Left renal pelvis (tissue), 4 donors: Measurements from ENCODE around the gene GOLGA5. TPM values are rescaled to one million over a fixed set of nuclear protein-coding genes. Genes with fewer than 3 reads are reported as not detected.
"Not testable (repeated sequence)": the region's sequence is repeated elsewhere in the genome, so short reads cannot be mapped to it uniquely, and the experiment has no call there.

Experiments used
- DNase-seq, 4 donors: peaks; one replicate each; pipeline ENCODE4 v3.0.0-alpha.2; 2013; ENCODE audit warnings: low read depth in 4 of 4, low spot score in 3 of 4
- polyA plus RNA-seq, 4 donors: library from polyadenylated mRNA; unstranded; fragments of 120-200 nt; gene quantifications; one replicate each; pipeline ENCODE4 v1.2.1, GENCODE V29; 2013; ENCODE audit not compliant: insufficient read length in 4 of 4

GOLGA5 gene, protein sequence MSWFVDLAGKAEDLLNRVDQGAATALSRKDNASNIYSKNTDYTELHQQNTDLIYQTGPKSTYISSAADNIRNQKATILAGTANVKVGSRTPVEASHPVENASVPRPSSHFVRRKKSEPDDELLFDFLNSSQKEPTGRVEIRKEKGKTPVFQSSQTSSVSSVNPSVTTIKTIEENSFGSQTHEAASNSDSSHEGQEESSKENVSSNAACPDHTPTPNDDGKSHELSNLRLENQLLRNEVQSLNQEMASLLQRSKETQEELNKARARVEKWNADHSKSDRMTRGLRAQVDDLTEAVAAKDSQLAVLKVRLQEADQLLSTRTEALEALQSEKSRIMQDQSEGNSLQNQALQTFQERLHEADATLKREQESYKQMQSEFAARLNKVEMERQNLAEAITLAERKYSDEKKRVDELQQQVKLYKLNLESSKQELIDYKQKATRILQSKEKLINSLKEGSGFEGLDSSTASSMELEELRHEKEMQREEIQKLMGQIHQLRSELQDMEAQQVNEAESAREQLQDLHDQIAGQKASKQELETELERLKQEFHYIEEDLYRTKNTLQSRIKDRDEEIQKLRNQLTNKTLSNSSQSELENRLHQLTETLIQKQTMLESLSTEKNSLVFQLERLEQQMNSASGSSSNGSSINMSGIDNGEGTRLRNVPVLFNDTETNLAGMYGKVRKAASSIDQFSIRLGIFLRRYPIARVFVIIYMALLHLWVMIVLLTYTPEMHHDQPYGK
- 10 to 100 TPM; 39.8 to 52.4 (median 48.4) TPM for polyA plus RNA-seq

DNA sequence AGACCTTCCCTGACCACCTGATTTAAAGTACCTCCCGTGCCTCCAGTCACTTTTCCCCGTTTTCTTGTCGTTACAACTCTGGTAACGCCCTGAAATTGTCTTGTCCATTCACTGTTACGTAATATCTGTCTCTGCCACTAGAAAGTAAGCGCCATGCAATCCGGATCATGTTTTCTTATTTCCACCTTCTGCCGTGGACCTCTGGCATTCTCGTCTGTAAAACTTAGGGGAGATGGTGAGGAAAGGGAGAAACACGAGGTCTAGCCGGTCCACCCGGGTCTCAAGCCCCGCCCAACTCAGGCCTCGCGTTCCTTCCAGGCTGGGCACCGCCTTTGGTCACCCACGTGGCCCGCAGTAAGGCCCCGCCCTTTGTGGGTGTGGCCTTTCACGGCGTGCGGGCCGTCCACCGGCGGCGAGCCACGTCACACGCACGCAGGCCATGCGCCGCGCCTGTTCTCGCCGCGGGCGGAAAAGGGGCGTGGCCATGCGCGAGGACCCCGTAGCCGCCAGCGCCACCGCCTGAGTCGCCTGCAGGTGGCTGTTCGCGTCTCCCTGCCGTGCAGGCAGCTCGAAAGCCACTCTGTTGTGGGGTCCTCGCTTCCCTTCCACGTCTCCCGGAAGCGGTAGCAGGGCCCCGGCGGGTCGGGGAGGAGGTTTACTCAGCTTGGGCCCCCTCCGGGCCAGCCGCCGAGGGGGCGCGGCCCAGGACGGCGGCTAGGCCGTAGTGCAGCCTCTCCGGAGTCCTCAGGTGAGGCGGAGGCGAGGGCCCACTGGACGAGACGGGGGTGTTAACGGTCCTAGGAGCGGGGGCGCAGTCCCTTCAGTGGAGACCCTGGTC lies at the start of gene GOLGA5:
TSS of gene GOLGA5 (plus strand) at position 597 of the 838 bp plus-strand sequence. CDS start 3,133 bp downstream, outside the sequence.
- DNase-seq, result peak; percentile 93 to 95 (median 94)

DNA sequence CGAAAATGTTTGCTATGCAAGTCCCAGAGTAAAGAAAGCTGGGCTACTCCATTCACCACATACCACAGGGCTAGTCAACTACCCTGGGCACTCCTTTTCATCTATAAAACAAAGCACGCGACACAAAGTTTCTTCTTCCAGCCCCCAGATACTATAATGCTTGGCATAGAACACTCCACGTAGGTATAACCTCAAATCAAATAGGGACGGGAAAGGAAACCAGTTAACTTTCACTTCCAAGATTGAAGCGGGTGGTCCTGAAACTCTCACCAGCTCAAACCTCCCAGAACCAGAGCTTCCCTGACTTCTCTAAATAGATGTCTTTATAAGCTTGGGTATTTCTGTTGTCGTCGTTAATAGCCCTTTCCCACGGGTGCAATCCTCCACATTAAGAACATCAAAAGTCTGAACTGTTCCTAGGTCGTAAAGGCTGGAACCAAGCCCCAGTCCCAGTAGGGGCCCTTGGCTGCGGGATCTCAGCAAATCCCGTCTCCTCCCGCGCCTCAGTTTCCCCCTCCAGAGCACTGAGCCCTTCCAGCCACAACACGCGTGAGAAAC lies 46.3 kb upstream of the GOLGA5 start:
- no peak for DNase-seq

DNA sequence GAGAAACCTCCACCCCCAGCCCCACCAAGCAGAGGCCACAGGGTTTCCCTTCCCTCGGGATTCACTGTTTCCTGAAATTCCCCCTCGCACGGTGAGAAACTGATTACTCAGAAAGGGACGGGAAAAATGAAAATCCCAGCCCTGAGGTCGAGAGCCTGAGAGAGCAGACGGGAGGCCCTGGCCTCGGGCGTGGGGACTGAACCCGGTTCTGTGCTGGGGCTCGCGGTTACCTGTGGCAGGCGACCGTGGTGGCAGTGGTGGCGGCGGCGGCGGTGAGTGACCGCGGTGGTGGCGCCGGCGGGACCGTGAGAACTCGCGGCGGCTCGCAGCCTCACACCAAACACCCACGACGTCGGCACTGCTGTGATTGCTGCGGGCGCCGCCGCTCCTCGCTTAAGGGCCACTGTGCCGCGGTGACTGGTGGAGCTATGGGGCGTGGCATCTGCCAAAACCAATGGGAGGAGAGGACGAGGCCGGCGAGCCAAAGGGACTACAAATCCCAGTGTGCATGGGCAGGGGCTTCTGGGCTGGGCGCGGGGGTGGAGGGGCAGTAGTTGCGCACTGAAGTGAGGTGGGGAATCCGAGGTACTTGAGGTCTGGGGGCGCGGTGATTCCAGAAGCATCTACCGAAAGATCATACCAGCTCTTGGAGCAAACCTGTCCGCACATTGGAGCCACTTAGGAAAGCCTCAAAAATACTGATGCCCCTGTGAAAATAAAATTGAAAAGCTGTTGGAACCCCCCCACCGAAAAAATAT lies 45.7 kb upstream of the GOLGA5 start, which contains the start of gene LGMN:
TSS of gene LGMN (minus strand) at position 369 of the 758 bp plus-strand sequence. CDS start 15,841 bp downstream, outside the sequence.
- peak; percentile 73 to 85 (median 79) for DNase-seq

DNA sequence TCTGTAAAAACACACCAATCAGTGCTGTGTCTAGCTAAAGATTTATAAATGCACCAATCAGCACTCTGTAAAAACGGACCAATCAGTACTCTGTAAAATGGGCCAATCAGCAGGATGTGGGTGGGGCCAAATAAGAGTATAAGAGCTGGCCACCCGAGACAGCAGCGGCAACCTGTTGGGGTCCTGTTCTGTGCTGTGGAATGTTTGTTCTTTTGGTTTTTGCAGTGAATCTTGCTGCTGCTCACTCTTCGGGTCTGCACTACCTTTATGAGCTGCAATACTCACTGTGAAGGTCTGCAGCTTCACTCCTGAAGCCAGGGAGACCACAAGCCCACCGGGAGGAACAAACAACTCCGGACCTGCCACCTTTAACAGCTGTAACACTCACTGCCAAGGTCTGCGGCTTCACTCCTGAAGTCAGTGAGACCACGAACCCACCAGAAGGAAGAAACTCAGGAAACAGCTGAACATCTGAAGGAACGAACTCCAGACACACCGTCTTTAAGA lies 43.8 kb upstream of the GOLGA5 start:
- DNase-seq, result not testable (repeated sequence)

DNA sequence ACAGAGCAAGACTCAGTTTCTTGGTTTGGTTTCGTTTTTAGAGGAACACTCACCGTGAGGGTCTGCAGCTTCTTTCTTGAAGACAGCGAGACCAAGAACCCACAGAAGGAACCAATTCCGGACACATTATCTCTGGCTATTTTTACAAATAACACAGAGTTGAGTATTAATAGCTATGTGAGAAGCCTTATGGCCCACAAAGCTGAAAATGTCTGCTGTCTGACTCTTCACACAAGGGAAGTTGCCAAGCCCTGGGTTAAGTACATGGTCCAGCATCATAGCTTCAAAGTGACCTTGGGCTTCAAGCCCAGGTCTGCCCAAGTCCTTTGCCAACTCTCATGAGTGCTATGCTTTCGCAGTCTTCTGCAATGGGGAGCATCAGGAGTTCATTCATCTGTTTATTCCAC lies 43.1 kb upstream of the GOLGA5 start:
- DNase-seq, result no peak

DNA sequence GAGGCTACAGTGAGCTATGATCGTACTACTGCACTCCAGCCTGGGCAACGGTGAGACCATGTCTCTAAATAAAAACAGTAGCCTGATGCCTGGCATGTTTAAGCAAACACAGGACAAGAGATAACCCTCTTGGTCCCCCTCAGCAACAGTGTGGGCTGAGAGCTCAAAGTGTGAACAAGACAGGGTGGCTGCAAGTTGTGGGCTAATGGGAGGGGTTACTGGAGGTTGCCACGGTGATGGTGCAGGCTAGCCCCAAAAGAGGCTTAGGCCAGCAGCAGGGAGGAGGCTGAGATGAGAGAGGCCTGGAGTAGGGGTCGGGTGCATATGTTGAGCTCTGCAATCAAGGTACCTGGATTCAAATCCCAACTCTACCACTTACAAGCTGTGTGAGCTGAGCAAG lies 42.3 kb upstream of the GOLGA5 start:
- DNase-seq, result no peak

DNA sequence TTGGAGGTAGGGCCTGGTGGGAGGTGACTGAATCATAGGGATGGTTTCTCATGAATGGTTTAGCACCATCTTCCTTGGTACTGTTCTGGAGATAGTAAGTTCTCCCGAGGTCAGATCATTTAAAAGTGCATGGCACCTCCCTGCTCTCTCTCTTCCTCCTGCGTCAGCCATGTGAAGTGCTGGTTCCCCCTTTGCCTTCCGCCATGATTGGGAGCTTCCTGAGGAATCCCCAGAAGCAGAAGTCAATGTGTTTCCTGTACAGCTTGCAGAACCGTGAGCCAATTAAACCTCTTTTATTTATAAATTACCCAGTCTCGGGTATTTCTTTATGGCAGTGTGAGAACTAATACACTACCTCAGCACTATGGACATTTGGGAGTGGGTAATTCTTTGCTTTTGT lies 40.9 kb upstream of the GOLGA5 start:
- DNase-seq, result no peak

DNA sequence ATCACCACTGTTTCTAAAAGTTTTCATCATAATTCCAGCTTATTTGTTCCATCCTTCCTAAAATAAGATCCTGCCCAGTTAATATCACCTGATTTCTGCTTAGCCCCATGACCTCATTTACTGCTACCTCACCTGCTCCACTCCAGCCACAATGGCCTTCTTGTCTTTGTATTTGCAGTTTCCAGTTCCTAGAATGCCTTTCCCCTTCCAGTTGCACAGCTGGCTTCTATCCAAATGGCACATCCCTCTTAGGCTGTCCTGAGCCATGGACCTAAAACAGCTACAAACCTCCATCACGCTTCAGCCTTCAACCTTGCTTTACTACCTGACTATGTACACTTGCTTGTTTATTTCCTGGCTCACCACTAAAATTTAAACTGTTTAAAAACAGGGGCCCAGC lies 39.1 kb upstream of the GOLGA5 start:
- DNase-seq, result no peak

DNA sequence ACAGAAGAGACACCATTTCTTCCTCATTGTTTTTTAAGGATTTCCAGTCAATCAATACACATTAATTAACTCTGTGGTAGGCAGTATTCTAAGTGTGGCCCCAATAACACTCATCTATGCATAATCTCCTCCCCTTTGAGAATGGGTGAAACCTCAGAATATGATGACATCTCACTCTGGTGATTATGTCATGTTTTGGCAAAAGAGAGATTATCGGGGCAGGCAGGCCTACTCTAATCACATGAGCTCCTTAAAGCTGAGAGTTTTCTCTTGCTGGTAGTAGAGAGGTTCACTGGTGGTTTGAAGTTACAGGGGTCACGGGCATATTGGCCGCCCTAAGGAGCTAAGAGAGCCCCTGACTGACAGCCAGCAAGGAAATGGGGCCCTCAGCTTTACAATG lies 38.6 kb upstream of the GOLGA5 start:
- DNase-seq, result no peak

DNA sequence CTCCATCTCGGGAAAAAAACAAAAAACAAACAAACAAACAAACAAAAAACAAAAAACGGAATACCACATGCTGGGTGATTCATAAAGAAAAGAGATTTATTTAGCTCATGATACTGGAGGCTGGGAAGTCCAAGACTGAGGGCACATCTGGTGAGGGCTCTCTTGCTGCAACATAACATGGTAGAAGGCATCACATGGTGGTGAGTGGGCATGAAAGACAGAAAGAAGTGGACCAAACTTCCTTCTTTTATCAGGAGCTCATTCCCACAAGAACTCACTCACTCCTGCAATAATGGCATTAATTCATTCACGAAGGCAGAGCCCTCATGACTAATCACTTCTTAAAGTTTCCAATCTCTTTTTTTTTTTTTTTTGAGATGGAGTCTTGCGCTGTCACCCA lies 37.7 kb upstream of the GOLGA5 start:
- DNase-seq, result no peak

DNA sequence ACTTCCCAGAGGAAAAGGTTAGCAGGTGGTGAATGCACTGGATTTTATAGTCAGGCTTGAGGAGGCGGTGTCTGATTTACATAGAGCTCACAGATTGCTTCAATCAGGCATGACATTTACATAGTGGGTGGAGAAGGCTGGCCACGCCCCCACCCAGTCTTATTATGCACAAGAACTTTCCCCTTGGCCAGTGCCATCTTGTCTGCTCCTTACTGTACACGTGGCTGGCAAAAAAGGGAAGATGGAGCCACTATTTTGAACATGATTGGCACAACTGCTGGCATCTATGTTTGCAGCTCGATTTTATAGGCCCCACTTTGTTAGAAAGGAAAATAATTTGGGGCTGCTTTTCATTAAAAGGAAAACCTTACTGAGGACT lies 34.8 kb upstream of the GOLGA5 start:
- no peak for DNase-seq

DNA sequence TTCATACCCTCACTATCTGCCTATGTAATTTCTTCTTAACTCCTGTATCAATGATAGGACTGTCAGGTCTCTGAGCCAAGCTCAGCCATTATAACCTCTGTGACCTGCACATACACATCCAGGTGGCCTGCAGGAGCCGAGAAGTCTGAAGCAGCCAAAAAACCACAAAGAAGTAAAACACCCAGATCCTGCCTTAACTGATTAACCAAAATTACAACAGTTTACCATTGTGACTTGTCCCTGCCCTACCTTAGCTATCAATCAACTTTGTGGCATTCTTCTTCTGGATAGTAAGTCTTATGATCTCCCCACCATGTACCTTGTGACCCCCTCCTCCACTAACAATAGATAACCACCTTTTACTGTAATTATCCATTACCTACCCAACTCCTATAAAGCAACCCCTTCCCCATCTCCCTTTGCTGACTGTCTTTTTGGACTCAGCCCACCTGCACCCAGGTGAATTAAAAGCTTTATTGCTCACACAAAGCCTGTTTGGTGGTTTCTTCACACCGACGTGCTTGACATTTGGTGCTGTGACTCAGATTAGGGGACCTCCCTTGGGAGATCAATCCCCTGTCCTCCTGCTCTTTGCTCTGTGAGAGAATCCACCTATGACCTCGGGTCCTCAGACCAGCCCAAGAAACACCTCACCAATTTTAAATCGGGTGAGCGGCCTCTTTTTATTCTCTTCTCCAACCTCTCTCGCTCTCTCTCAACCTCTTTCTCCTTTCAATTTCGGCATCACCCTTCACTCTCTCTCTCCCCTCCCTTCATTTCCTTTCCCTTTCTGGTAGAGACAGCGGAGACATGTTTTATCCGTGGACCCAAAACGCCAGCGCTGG lies 34.2 kb upstream of the GOLGA5 start:
- DNase-seq, result no peak

DNA sequence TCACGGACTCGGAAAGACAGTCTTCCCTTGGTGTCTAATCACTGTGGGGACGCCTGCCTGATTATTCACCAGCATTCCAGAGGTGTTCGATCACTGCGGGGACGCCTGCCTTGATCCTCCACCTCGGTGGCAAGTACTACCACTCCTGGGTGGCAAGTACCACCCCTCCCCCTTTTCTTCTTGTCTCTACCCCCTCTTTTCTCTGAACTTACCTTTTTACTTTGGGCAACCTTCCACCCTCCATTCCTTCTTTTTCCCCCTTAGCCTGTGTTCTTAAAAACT lies 33.6 kb upstream of the GOLGA5 start:
- no peak for DNase-seq

DNA sequence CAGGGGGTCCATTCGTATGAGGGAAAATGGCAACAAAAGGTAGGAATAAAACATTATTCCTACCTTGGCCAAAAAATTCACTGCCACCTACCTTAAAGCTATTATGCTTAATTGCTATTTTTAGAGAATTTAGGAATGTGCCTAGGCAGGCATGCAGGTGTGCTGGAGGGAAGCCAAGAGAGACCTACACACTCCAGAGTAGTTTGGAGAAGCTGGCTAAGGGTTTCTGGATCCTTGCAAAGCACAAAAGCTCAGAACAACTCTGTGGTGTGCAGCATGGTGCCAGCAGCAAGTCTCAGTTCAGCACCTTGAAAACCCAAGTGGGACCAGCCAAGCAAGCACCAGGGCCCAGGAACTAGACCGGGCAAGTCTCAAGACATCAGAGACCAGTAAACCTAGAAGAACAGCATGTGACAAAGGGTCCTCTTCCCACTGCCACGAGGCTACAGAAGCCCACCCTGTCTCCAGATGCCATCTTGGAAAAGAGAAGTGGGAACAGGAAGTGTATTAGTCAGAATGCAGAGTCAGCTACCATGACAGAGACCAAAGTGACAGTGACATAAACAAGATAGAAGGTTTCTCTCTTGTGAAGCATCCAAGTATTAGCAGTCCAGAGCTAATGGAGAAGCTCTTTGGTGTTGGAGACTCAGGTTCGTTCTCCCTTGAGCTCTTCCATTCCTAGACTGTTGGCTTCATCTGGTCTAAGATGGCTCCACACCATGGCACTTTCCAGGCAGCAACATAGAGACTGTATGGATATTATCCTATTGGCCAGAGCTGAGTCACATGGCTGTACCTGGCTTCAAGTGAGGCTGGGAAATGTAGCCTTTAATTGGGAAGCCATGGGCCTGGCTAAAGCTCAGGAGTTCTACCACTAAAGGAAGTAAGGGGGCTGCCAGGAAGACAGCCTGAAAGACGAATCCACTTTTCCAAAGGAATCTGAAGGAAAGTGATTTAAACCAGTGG lies 30.2 kb upstream of the GOLGA5 start:
- not testable (repeated sequence) for DNase-seq

DNA sequence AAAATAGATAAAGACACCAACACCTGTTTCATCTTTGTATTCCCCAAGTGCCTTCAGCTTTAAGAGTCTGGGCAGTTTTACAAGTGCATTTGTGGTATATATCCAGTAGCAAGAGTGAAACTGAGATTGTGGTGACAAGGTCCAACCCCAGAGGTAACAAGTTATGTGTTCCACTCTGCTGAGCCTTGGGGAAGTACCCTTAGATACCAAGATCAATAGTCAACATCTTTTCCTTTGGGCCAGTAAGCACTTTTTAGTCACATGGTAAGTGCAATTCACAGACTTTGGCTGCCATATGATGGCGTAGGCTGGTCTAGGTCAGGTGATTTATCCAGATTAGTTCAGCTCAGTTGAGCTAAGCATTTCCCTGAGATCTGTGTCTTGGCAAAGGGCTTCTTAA lies 25.9 kb upstream of the GOLGA5 start:
- DNase-seq, result not testable (repeated sequence)

DNA sequence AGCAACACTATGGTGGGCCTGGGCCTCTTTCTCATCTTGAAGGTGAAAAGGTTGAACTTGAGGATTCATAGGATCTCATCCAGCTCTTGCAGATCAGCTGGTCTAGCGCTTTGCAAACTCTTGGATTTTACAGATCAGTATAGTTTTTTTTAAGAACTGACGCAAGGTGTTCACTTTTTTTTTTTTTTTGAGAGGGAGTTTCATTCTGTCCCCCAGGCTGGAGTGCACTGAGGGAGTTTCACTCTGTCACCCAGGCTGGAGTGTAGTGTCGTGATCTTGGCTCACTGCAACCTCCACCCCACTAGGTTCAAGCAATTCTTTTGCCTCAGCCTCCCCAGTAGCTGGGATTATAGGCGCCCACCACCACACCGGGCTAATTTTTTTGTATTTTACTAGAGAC lies 25.3 kb upstream of the GOLGA5 start:
- DNase-seq, result no peak

DNA sequence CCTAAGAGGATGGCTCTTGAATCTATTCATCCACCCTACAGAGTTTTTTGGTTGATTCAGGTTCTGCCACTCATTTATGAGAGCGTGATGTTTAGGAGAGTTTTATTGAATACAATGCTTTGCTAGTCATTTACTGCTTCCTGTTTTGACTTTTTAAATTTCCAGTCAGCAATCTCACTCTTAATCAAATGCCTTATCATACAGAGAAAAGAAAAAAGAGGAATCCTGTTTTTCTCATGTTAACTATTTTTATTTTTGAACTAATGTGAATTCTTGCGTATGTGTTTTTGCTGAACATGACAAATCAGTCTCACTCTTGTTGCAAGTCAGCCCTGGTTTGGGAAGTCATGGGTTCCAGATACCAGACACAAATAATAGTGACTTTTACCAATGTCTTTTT lies 23.6 kb upstream of the GOLGA5 start:
- no peak for DNase-seq

DNA sequence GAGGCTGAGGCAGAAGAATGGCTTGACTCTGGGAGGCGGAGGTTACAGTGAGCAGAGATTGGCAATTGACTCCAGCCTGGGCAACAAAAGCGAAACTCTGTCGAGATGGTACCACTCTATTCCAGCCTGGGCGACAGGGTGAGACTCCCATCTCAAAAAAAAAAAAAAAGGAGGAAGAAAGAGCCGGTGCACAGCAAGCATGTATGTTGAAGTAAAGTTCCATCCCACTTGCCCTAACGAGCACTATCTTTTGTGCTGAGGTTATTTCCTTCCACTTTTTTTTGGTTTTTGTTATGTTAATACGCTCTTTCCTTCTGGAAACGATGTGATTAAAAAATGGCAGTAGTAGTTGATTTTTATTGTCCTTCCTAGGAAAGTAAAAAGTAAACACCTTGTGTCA lies 19.5 kb upstream of the GOLGA5 start:
- DNase-seq, result no peak
